Esophagus (tissue), 2 donors: ENCODE results near the gene KDM5B. TPM values are rescaled to one million over a fixed set of nuclear protein-coding genes. Genes with fewer than 3 reads are reported as not detected.
"Not testable (repeated sequence)": the region's sequence is repeated elsewhere in the genome, so short reads cannot be mapped to it uniquely, and the experiment has no call there.

Experiments used
- H3K27ac ChIP-seq, 2 donors: one replicate each; pipeline ENCODE4 v1.5.1; 2013; ENCODE audit warnings: low read depth in 2 of 2, mild to moderate bottlenecking in 2 of 2, inconsistent platforms in 1 of 2, low read length in 1 of 2, moderate library complexity in 1 of 2
- H3K27me3 ChIP-seq, 2 donors: one replicate each; pipeline ENCODE4 v1.6.1; 2013; ENCODE audit warnings: low read length in 2 of 2, control low read depth in 1 of 2, mild to moderate bottlenecking in 1 of 2; ENCODE audit not compliant: insufficient read depth in 2 of 2, control insufficient read depth in 1 of 2
- H3K36me3 ChIP-seq, 2 donors: one replicate each; pipeline ENCODE4 v1.6.1; 2013; ENCODE audit warnings: low read length in 1 of 2; ENCODE audit not compliant: control insufficient read depth in 2 of 2, insufficient read depth in 2 of 2
- H3K4me1 ChIP-seq, 2 donors: one replicate each; pipeline ENCODE4 v1.6.1; 2013; ENCODE audit warnings: low read length in 1 of 2; ENCODE audit not compliant: control insufficient read depth in 2 of 2, insufficient read depth in 2 of 2
- H3K4me3 ChIP-seq, 2 donors: one replicate each; pipeline ENCODE4 v1.5.1; 2013; ENCODE audit warnings: low read length in 2 of 2, mild to moderate bottlenecking in 2 of 2, low read depth in 1 of 2, moderate library complexity in 1 of 2
- H3K9me3 ChIP-seq, 2 donors: one replicate each; pipeline ENCODE4 v1.6.1; 2013; ENCODE audit warnings: mild to moderate bottlenecking in 2 of 2, low read depth in 1 of 2, low read length in 1 of 2, moderate library complexity in 1 of 2; ENCODE audit not compliant: control insufficient read depth in 2 of 2, insufficient read depth in 1 of 2
- WGBS, 2 donors: extraction: QIAGEN DNeasy Blood & Tissue Kit; methylation state at CpG; one replicate each; pipeline ENCODE4 v1.1.7; 2013; 5-methylcytosine and 5-hydroxymethylcytosine counted together
- polyA plus RNA-seq, 2 donors: library from polyadenylated mRNA; stranded (reverse); fragments of 200-250 nt; gene quantifications; one replicate each; pipeline ENCODE4 v1.2.3, GENCODE V29; 2013
- donor health status: healthy with polysubstance abuse.
- donor health status: Bipolar disorder and iron deficiency.

Gene KDM5B
- polyA plus RNA-seq, 2 donors = 18.1 to 20.9 TPM

GRCh38 chr1:202760589-202760988 lies 47.6 kb downstream of the KDM5B start:
- no peaks in the 10 kb centered on the region for H3K9me3 ChIP-seq
- no peaks in the 10 kb centered on the region for H3K27me3 ChIP-seq
- 72 to 96% methylated on average over 1 of the region's 1 CpG for WGBS, 2 donors
- H3K27ac ChIP-seq = no peak overlapping the region
- H3K36me3 ChIP-seq = peaks cover 2 to 14% of the 10 kb centered on the region in 2 donors
- no peak overlapping the region for H3K4me3 ChIP-seq
- H3K4me1 ChIP-seq = no peaks in the 10 kb centered on the region

DNA sequence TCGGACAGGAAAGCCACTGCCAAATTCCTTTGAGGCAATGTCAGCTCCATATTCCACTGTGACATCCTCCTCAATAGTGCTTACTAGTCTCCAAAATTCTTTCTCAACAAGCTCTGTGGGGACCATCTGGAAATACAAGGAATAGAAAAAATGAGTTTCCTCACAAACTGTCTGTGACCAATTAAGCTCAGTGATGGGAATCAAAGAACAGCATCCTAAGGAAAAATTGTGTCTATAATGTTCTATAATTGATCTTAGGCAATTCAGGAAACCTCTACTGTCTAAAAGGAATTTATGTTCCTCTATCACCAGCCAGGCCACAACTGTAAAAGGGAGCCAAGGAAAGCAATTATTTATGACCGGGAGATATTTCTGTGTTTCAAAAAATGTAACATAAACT lies 51.8 kb downstream of the KDM5B start:
- Histone ChIP-seq H3K4me3 (no peak overlapping the region), H3K27ac (no peak overlapping the region), H3K36me3 (peaks cover 7 to 14% of the 10 kb centered on the region in 2 donors)

GRCh38 chr1:202754293-202754692 lies 53.9 kb downstream of the KDM5B start:
- H3K27me3 ChIP-seq = no peaks in the 10 kb centered on the region
- no peak overlapping the region for H3K27ac ChIP-seq
- H3K4me1 ChIP-seq = no peaks in the 10 kb centered on the region
- no peak overlapping the region for H3K4me3 ChIP-seq
- H3K9me3 ChIP-seq = no peaks in the 10 kb centered on the region
- WGBS, 2 donors = 94 to 100% methylated on average over 2 of the region's 2 CpGs
- peaks cover 8 to 16% of the 10 kb centered on the region in 2 donors for H3K36me3 ChIP-seq

More for the DNA sequence above, 51.8 kb downstream of the KDM5B start:
- H3K4me1 ChIP-seq = no peaks in the 10 kb centered on the region
- no peaks in the 10 kb centered on the region for H3K9me3 ChIP-seq
- H3K27me3 ChIP-seq = no peaks in the 10 kb centered on the region
- 91 to 97% methylated on average over 2 of the region's 2 CpGs for WGBS, 2 donors

DNA sequence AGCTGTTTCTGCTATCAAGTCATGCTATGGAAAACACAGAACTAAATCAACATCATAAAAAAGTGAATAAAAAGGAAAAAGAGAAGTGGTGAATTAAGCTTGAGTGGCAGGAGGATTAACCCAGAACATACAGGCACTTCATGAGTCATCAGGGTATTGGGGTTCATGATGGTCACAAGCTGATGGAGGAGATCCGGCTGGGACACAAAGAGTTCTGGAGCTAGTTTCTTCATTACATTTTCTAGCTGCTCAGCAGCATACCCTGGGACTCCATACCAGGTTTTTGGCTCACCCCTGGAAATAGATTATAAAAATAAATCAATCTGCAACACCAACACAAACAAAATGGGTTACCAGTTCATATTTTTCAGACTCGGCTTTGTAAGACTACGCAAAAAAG lies 55.4 kb downstream of the KDM5B start:
- WGBS, 2 donors = 64 to 70% methylated on average over 3 of the region's 3 CpGs
- H3K27ac ChIP-seq = no peak overlapping the region
- H3K9me3 ChIP-seq = no peaks in the 10 kb centered on the region
- no peaks in the 10 kb centered on the region for H3K27me3 ChIP-seq
- no peaks in the 10 kb centered on the region for H3K4me1 ChIP-seq
- no peak overlapping the region for H3K4me3 ChIP-seq
- peaks cover 11 to 20% of the 10 kb centered on the region in 2 donors for H3K36me3 ChIP-seq

GRCh38 chr1:202750761-202751160 lies 57.5 kb downstream of the KDM5B start:
- Histone ChIP-seq H3K36me3 (peaks cover 10 to 14% of the 10 kb centered on the region in 2 donors), H3K4me3 (no peak overlapping the region), H3K9me3 (no peaks in the 10 kb centered on the region), H3K4me1 (no peaks in the 10 kb centered on the region), H3K27ac (no peak overlapping the region), H3K27me3 (no peaks in the 10 kb centered on the region)
- 86 to 93% methylated on average over 1 of the region's 1 CpG for WGBS, 2 donors

GRCh38 chr1:202750024-202750423 lies 58.2 kb downstream of the KDM5B start:
- Histone ChIP-seq H3K9me3 (no peaks in the 10 kb centered on the region), H3K27me3 (no peaks in the 10 kb centered on the region), H3K27ac (no peak overlapping the region), H3K4me1 (no peaks in the 10 kb centered on the region), H3K36me3 (peaks cover 10% of the 10 kb centered on the region in 2 donors), H3K4me3 (no peak overlapping the region)
- WGBS, 2 donors = 90 to 97% methylated on average over 2 of the region's 2 CpGs

DNA sequence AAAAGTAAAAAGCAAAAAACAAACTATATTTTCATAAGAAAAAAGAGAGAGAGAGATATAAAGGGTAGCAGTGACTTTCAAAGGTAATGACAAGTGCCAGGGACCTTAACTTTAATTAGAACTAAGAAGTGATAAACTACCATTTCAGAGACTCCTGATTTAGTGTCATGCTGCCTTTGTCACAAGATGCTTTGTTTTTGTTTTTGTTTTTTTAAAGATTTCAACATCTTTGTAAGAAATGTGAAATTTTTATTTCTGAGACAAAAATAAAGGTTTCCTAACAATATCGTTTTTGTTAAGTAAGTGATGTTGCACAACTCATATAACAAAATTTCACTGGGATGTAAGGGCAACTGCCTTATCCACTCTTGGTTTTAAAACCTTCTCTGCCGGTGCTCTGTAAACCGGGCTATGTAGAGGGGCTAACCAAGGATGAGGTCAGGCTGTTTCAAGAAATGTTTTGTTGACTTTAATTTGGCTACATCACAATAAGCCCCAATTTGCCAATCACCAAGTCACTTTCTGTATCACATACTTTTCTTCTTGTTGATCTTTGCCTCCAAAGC lies 62.8 kb downstream of the KDM5B start:
- 91 to 94% methylated on average over 3 of the region's 3 CpGs for WGBS, 2 donors

DNA sequence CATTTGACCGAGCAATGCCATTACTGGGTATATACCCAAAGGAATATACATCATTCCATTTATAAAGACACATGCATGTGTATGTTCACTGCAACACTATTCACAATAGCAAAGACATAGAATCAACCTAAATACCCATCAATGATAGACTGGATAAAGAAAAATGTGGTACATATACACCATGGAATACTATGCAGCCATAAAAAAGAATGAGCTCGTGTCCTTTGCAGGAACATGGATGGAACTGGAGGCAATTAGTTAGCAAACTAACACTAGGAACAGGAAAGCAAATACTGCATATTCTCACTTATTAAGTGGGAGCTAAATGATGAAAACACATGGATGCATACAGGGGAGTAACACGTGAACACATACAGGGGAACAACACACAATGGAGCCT lies 63.5 kb downstream of the KDM5B start:
- H3K36me3 ChIP-seq = peaks cover 11 to 19% of the 10 kb centered on the region in 2 donors
- 96 to 98% methylated on average over 3 of the region's 3 CpGs for WGBS, 2 donors

More for the DNA sequence above, 62.8 kb downstream of the KDM5B start:
- Histone ChIP-seq H3K4me1 (no peaks in the 10 kb centered on the region), H3K9me3 (no peaks in the 10 kb centered on the region), H3K27ac (no peak overlapping the region), H3K27me3 (no peaks in the 10 kb centered on the region), H3K36me3 (peaks cover 11 to 18% of the 10 kb centered on the region in 2 donors), H3K4me3 (no peak overlapping the region)

GRCh38 chr1:202742496-202742895 lies 65.7 kb downstream of the KDM5B start:
- Histone ChIP-seq H3K27me3 (no peaks in the 10 kb centered on the region), H3K27ac (no peak overlapping the region), H3K36me3 (peaks cover 7 to 15% of the 10 kb centered on the region in 2 donors), H3K4me1 (no peaks in the 10 kb centered on the region), H3K9me3 (no peaks in the 10 kb centered on the region), H3K4me3 (no peak overlapping the region)
- 95 to 97% methylated on average over 6 of the region's 6 CpGs for WGBS, 2 donors

More for the DNA sequence above, 63.5 kb downstream of the KDM5B start:
- H3K4me3 ChIP-seq, H3K27ac ChIP-seq, H3K4me1 ChIP-seq, H3K9me3 ChIP-seq, H3K27me3 ChIP-seq: not testable (repeated sequence)

- WGBS, 2 donors = 94% methylated on average over 10 of the region's 10 CpGs
- Histone ChIP-seq H3K27me3 (no peaks in the 10 kb centered on the region), H3K4me1 (no peaks in the 10 kb centered on the region), H3K9me3 (no peaks in the 10 kb centered on the region), H3K36me3 (peaks cover 20 to 21% of the 10 kb centered on the region in 2 donors), H3K4me3 (no peak overlapping the region), H3K27ac (no peak overlapping the region)
These were observed 75.0 kb downstream of the KDM5B start for GRCh38 chr1:202733251-202733650.
